ENCODE measurements around the gene C9orf152. TPM values are rescaled to one million over a fixed set of nuclear protein-coding genes. Genes with fewer than 3 reads are reported as not detected.

C9orf152 gene
- total and polyA plus RNA-seq, 4 donors: 0.08 to 0.29 (median 0.20) TPM; not detected in 1

GRCh38 chr9:110179734-110180133 lies 28.2 kb downstream of the C9orf152 start:
- no peak for DNase-seq (ENCODE audit: low spot score)
- WGBS: 90% methylated on average over 4 of the region's 4 CpGs
- H3K9me3 ChIP-seq (ENCODE audit: control insufficient read depth in 4 of 4, low read length in 3 of 4): no peaks in the 10 kb centered on the region
- no peaks in the 10 kb centered on the region for H3K36me3 ChIP-seq (ENCODE audit: control insufficient read depth in 4 of 4, insufficient read depth in 3 of 4, low read depth in 1 of 4, low read length in 3 of 4)
- peaks cover 0 to 5% (median 0%) of the 10 kb centered on the region in 4 donors for H3K4me1 ChIP-seq (ENCODE audit: control insufficient read depth in 4 of 4, insufficient read depth in 4 of 4, low read length in 3 of 4)
- H3K9ac ChIP-seq (ENCODE audit: low read depth in 1 of 2, low read length in 2 of 2): no peak overlapping the region
- no peaks in the 10 kb centered on the region for H3K27me3 ChIP-seq (ENCODE audit: control insufficient read depth in 4 of 4, insufficient read depth in 4 of 4, low read length in 3 of 4)
- H3K4me3 ChIP-seq (ENCODE audit: low read depth in 1 of 3, low read length in 3 of 3): no peak overlapping the region
- no peak overlapping the region for H3K27ac ChIP-seq (ENCODE audit: low read depth in 1 of 2, low read length in 2 of 2)
- TF ChIP-seq ZBTB33 (IDR thresholded peaks at IDR 0.05) (no peak), RXRA (IDR thresholded peaks at IDR 0.05) (no peak), NR2F2 (IDR thresholded peaks at IDR 0.05) (no peak), SP1 (IDR thresholded peaks at IDR 0.05) (no peak), YY1 (IDR thresholded peaks at IDR 0.05) (no peak), REST (IDR thresholded peaks at IDR 0.05) (no peak), TAF1 (conservative IDR thresholded peaks at IDR 0.05) (no peak), EGR1 (IDR thresholded peaks at IDR 0.05; ENCODE audit: low read depth in 2 of 2) (no peak), GABPA (IDR thresholded peaks at IDR 0.05 in 1 of 2, conservative IDR thresholded peaks at IDR 0.05 in 1 of 2) (no peak), MAX (IDR thresholded peaks at IDR 0.05) (no peak), ATF3 (IDR thresholded peaks at IDR 0.05) (no peak), HNF4G (IDR thresholded peaks at IDR 0.05) (no peak), CTCF (IDR thresholded peaks at IDR 0.05; ENCODE audit: low read depth, low read length, missing input control) (no peak), RAD21 (IDR thresholded peaks at IDR 0.05) (no peak), FOXA2 (IDR thresholded peaks at IDR 0.05) (no peak), FOXA1 (IDR thresholded peaks at IDR 0.05) (no peak), JUND (IDR thresholded peaks at IDR 0.05) (no peak), HNF4A (conservative IDR thresholded peaks at IDR 0.05) (no peak)
